Activated CD8-positive, alpha-beta memory T cell treated with anti-CD3 and anti-CD28 coated beads, Interleukin-2, amount 50 U/mL, for 24 hours (primary cell): ENCODE measurements around the gene WNT7A.

Experiments used
- DNase-seq: peaks from one replicate; pipeline ENCODE4 v3.0.0-alpha.2; 2020; ENCODE audit errors: extremely low read depth

The WNT7A gene

GRCh38 chr3:13770170-13771169, 109.4 kb downstream of the WNT7A start:
- DNase-seq = no peak

GRCh38 chr3:13769422-13769821, 110.4 kb downstream of the WNT7A start:
- no peak for DNase-seq

- DNase-seq = no peak
Measured at GRCh38 chr3:13768453-13768852, 111.4 kb downstream of the WNT7A start.

GRCh38 chr3:13767896-13768295, 112.0 kb downstream of the WNT7A start:
- no peak for DNase-seq

- no peak for DNase-seq
Measured at GRCh38 chr3:13767030-13767429, 112.8 kb downstream of the WNT7A start.
